HepG2 (cell line): ENCODE measurements around the gene HOXA10. TPM values are rescaled to one million over a fixed set of nuclear protein-coding genes. Genes with fewer than 3 reads are reported as not detected.

Experiments used
- ATAC-seq: fragments of 200-7000 bp; cut with Tn5 transposase; 3 replicates; pipeline ENCODE4 v1.9.1; 2020; ENCODE audit warnings: mild to moderate bottlenecking, moderate library complexity
- BruUV-seq: library from RNA; stranded (reverse); fragments of 400-500 nt; replicated peaks from 2 replicates; lab custom pipeline; 2021; lab: Mats Ljungman, UMichigan
- CTCF ChIA-PET: fragments of 300-600 bp; formaldehyde crosslinking; extraction: SDS; loops from one replicate; lab custom pipeline; 2021; ENCODE audit warnings: low total read pairs, inconsistent platforms, low intra/inter-chr PET ratio; lab: Yijun Ruan, JAX
- POLR2A ChIA-PET: fragments of 350-600 bp; sonication (Branson Sonifier 250); formaldehyde crosslinking; loops from one replicate; lab custom pipeline; 2020; ENCODE audit warnings: antibody characterized with exemption, inconsistent platforms; lab: Yijun Ruan, JAX
- DNase-seq: peaks from one replicate; pipeline ENCODE4 v3.0.0-alpha.2; 2015; ENCODE audit warnings: low spot score
- FAIRE-seq: peaks from 3 replicates; lab custom pipeline; 2011; peaks lifted over from hg19 to GRCh38; lab: Jason Lieb, UNC
- H2AFZ ChIP-seq: one replicate; pipeline ENCODE4 v1.6.1; 2011; ENCODE audit warnings: low read length, inconsistent platforms
- H3K27ac ChIP-seq: fragments of 300-600 bp; 3 replicates; pipeline ENCODE4 v1.8.0; 2011; ENCODE audit warnings: mixed run types, mild to moderate bottlenecking, mixed read lengths, low read length, inconsistent platforms; ENCODE audit not compliant: insufficient read depth; ENCODE audit errors: extremely low read length
- H3K27me3 ChIP-seq, 2 experiments: fragments of 200-600 bp in 1 of 2; 2 replicates in 1 of 2; 3 replicates in 1 of 2; pipeline versions ENCODE4 v1.6.0 to v1.8.0; 2011; ENCODE audit warnings: low read length in 2 of 2, mild to moderate bottlenecking in 2 of 2, moderate library complexity in 2 of 2, inconsistent platforms in 1 of 2; ENCODE audit not compliant: insufficient read depth in 2 of 2, control insufficient read depth in 1 of 2
- H3K36me3 ChIP-seq, 2 experiments: fragments of 200-600 bp in 1 of 2; replicated peaks in 1 of 2; 2 replicates in 1 of 2; 3 replicates in 1 of 2; pipeline versions ENCODE4 v1.5.1 to v1.8.0; 2011; ENCODE audit warnings: low read length in 2 of 2, inconsistent platforms in 1 of 2; ENCODE audit not compliant: insufficient read depth in 2 of 2, control insufficient read depth in 1 of 2
- H3K4me1 ChIP-seq: 2 replicates; pipeline ENCODE4 v1.5.1; 2012; ENCODE audit warnings: low read length, inconsistent platforms; ENCODE audit not compliant: insufficient read depth
- H3K4me2 ChIP-seq: 2 replicates; pipeline ENCODE4 v1.6.0; 2011; ENCODE audit warnings: low read depth, low read length, inconsistent platforms
- H3K4me3 ChIP-seq, 3 experiments: fragments of 200-600 bp in 1 of 3; sonication (generic), shearing (Covaris generic) in 1 of 3; replicated peaks in 1 of 3; 2 replicates each; pipeline ENCODE4 v1.5.1; 2011 to 2016; ENCODE audit warnings: low read length in 3 of 3, inconsistent platforms in 2 of 3, low read depth in 2 of 3, mild to moderate bottlenecking in 2 of 3, control low read depth in 1 of 3, mixed read lengths in 1 of 3; ENCODE audit not compliant: insufficient read depth in 1 of 3
- H3K79me2 ChIP-seq: one replicate; pipeline ENCODE4 v1.6.1; 2011; ENCODE audit warnings: low read length, inconsistent platforms; ENCODE audit not compliant: insufficient read depth
- H3K9ac ChIP-seq: 2 replicates; pipeline ENCODE4 v1.6.0; 2011; ENCODE audit warnings: mild to moderate bottlenecking, low read depth, low read length, inconsistent platforms; ENCODE audit not compliant: insufficient read depth
- H3K9me3 ChIP-seq: 2 replicates; pipeline ENCODE4 v1.5.1; 2012; ENCODE audit warnings: mild to moderate bottlenecking, low read length
- H4K20me1 ChIP-seq: 2 replicates; pipeline ENCODE4 v1.6.0; 2011; ENCODE audit warnings: inconsistent platforms, mild to moderate bottlenecking, low read length, moderate library complexity; ENCODE audit not compliant: insufficient read depth
- ATM ChIP-seq: fragments of 450-650 bp; IDR thresholded peaks from 2 replicates; pipeline ENCODE4 v1.7.1; 2017; ENCODE audit warnings: mild to moderate bottlenecking, borderline replicate concordance
- HDAC6 ChIP-seq: fragments of 200-600 bp; sonication (generic); IDR thresholded peaks from 2 replicates; pipeline ENCODE4 v1.7.0; 2017; ENCODE audit warnings: mild to moderate bottlenecking, antibody characterized with exemption, low read length, low read depth
- TAF15 ChIP-seq: fragments of 200-400 bp; formaldehyde crosslinking; IDR thresholded peaks from one replicate; pipeline ENCODE4 v1.6.1; 2018; ENCODE audit warnings: mild to moderate bottlenecking, low read depth, low read length; ENCODE audit not compliant: poor library complexity, severe bottlenecking
- ZFP62 ChIP-seq: sonication (generic); formaldehyde crosslinking; IDR thresholded peaks from 2 replicates; pipeline ENCODE4 v1.4.0; 2020; ENCODE audit warnings: missing genetic modification reagents
- ZFP90 ChIP-seq: sonication (generic); formaldehyde crosslinking; IDR thresholded peaks from 2 replicates; pipeline ENCODE4 v1.8.0; 2022; ENCODE audit warnings: missing genetic modification reagents, mild to moderate bottlenecking, inconsistent platforms, borderline replicate concordance
- ZKSCAN5 ChIP-seq: sonication (generic); formaldehyde crosslinking; IDR thresholded peaks from 2 replicates; pipeline ENCODE4 v1.5.1; 2020; ENCODE audit warnings: mild to moderate bottlenecking, missing genetic modification reagents
- ZNF205 ChIP-seq: IDR thresholded peaks from 2 replicates; pipeline ENCODE4 v1.6.1; 2018; ENCODE audit warnings: missing biosample characterization, missing genetic modification reagents
- ZNF333 ChIP-seq: sonication (generic); formaldehyde crosslinking; IDR thresholded peaks from 2 replicates; pipeline ENCODE4 v1.4.0; 2020; ENCODE audit warnings: mild to moderate bottlenecking, missing genetic modification reagents, borderline replicate concordance
- ZNF33B ChIP-seq: sonication (generic); formaldehyde crosslinking; IDR thresholded peaks from 2 replicates; pipeline ENCODE4 v1.5.1; 2020; ENCODE audit warnings: mild to moderate bottlenecking, missing genetic modification reagents
- ZNF644 ChIP-seq: IDR thresholded peaks from 2 replicates; pipeline ENCODE4 v1.6.1; 2016; ENCODE audit warnings: low read depth
- ZNF816 ChIP-seq: sonication (generic); formaldehyde crosslinking; IDR thresholded peaks from 2 replicates; pipeline ENCODE4 v1.8.0; 2022; ENCODE audit warnings: missing genetic modification reagents, mild to moderate bottlenecking, borderline replicate concordance
- WGBS: methylation state at CpG from one replicate; pipeline ENCODE4 v1.1.6; 2017; ENCODE audit warnings: low lambda C conversion rate; 5-methylcytosine and 5-hydroxymethylcytosine counted together
- in situ Hi-C: cut with HindIII; loops from 2 replicates; pipeline ENCODE4 v1.10.0; 2017; ENCODE audit warnings: low pct_unique_long_range_greater_than_20kb; ENCODE audit not compliant: extremely low pct_ligation_motif_present
- intact Hi-C: fragments of 100-400 bp; cut with micrococcal nuclease; formaldehyde crosslinking; loops from one replicate; pipeline ENCODE4 v1.10.0; 2022; ENCODE audit not compliant: unreplicated experiment
- polyA plus RNA-seq, 8 experiments: library from polyadenylated mRNA; depleted of rRNA in 3 of 8; stranded (reverse) in 7 of 8; unstranded in 1 of 8; fragments of >200 nt; fragmentation: Illumina TruSeq in 4 of 8; extraction: Trizol in 4 of 8; gene quantifications; 2 replicates each; pipeline versions ENCODE4 v1.2.1 to v1.2.3, GENCODE V29; 2011 to 2016; ENCODE audit warnings: low read depth in 4 of 8, missing spikeins in 1 of 8, mixed read lengths in 1 of 8; ENCODE audit not compliant: insufficient read depth in 1 of 8
- total RNA-seq, 5 experiments: library from RNA; depleted of rRNA; stranded (reverse); fragments of >200 nt; fragmentation: Illumina TruSeq; extraction: Trizol; gene quantifications; 2 replicates each; pipeline ENCODE4 v1.2.3, GENCODE V29; 2016; ENCODE audit warnings: low read depth in 1 of 5
- TF ChIP-seq, protein P1 (sequence below): sonication (generic); formaldehyde crosslinking; conservative IDR thresholded peaks from 2 replicates; pipeline ENCODE4 v1.4.0; 2020; ENCODE audit warnings: missing genetic modification reagents
- TF ChIP-seq, protein P2 (sequence below): sonication (generic); formaldehyde crosslinking; IDR thresholded peaks from 2 replicates; pipeline ENCODE4 v1.4.0; 2020; ENCODE audit warnings: mild to moderate bottlenecking, missing genetic modification reagents
- TF ChIP-seq, protein P3 (sequence below): sonication (generic); formaldehyde crosslinking; IDR thresholded peaks from 2 replicates; pipeline ENCODE4 v1.4.0; 2020; ENCODE audit warnings: missing genetic modification reagents
- TF ChIP-seq, protein P4 (sequence below): sonication (generic); formaldehyde crosslinking; conservative IDR thresholded peaks from 2 replicates; pipeline ENCODE4 v1.4.0; 2020; ENCODE audit warnings: missing genetic modification reagents
- TF ChIP-seq, protein P5 (sequence below): sonication (generic); formaldehyde crosslinking; IDR thresholded peaks from 2 replicates; pipeline ENCODE4 v1.8.0; 2022; ENCODE audit warnings: mild to moderate bottlenecking, missing genetic modification reagents, moderate library complexity
- TF ChIP-seq, protein P6 (sequence below): IDR thresholded peaks from 2 replicates; pipeline ENCODE4 v1.6.1; 2016; ENCODE audit warnings: low read depth, borderline replicate concordance

Gene HOXA10
- total and polyA plus RNA-seq, 2 of the 13 experiments (the other 11 are each of a cell fraction or from before 2014, with no cell fraction given): not detected

DNA sequence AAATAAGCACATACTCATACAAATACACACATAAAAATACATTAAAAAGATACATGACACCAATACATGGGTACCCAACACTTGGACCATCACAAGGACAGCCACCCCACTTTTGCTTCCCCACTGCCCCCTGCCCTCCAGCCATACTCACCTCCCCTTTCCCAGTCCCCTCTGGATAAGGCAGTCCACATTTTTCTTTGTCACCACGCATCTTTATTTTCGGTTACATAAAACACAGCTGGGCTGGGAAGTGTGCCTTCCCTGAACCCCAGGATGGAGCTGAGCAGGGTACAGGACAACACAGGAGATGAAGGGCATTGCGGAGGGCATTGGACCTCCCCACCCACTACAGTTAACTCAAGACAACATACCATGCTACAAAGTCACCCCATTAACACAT lies 20.6 kb downstream of the HOXA10 start:
- Histone ChIP-seq H2AFZ (no peak overlapping the region), H3K4me2 (no peak overlapping the region), H3K9me3 (no peaks in the 10 kb centered on the region), H3K79me2 (peaks cover 5% of the 10 kb centered on the region), H3K4me3 (no peak overlapping the region), H3K4me1 (peaks cover 46% of the 10 kb centered on the region), H3K36me3 (no peaks in the 10 kb centered on the region), H3K27ac (no peak overlapping the region), H3K9ac (no peak overlapping the region), H3K27me3 (peaks cover 6 to 61% of the 10 kb centered on the region in 2 experiments), H4K20me1 (no peaks in the 10 kb centered on the region)
- BruUV-seq: no TSS peak
- CTCF ChIA-PET: no interaction called here
- POLR2A ChIA-PET: no interaction called here
- no peak for FAIRE-seq
- WGBS: 82% methylated on average over 3 of the region's 3 CpGs
- in situ Hi-C loops (loop anchor here (25.0 kb wide), 1 partner anchor 1066 kb away; no protein-coding TSS in a partner anchor), intact Hi-C loops (no loop called here)
- no peak for DNase-seq
- no peak for ATAC-seq
- TF ChIP-seq ZKSCAN5 (CRISPR knock-in tag) (no peak), ZNF333 (no peak), ZFP90 (CRISPR knock-in tag) (no peak), ZNF816 (CRISPR knock-in tag) (no peak), HDAC6 (no peak), TAF15 (no peak), ZNF644 (CRISPR knock-in tag) (no peak), ZFP62 (CRISPR knock-in tag) (no peak), ATM (no peak), ZNF205 (CRISPR knock-in tag) (no peak), ZNF33B (CRISPR knock-in tag) (no peak)
- TF ChIP-seq, protein P1, sequence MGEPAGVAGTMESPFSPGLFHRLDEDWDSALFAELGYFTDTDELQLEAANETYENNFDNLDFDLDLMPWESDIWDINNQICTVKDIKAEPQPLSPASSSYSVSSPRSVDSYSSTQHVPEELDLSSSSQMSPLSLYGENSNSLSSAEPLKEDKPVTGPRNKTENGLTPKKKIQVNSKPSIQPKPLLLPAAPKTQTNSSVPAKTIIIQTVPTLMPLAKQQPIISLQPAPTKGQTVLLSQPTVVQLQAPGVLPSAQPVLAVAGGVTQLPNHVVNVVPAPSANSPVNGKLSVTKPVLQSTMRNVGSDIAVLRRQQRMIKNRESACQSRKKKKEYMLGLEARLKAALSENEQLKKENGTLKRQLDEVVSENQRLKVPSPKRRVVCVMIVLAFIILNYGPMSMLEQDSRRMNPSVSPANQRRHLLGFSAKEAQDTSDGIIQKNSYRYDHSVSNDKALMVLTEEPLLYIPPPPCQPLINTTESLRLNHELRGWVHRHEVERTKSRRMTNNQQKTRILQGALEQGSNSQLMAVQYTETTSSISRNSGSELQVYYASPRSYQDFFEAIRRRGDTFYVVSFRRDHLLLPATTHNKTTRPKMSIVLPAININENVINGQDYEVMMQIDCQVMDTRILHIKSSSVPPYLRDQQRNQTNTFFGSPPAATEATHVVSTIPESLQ (CRISPR knock-in tag): no peak
- TF ChIP-seq, protein P2, sequence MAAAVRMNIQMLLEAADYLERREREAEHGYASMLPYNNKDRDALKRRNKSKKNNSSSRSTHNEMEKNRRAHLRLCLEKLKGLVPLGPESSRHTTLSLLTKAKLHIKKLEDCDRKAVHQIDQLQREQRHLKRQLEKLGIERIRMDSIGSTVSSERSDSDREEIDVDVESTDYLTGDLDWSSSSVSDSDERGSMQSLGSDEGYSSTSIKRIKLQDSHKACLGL (CRISPR knock-in tag): no peak
- TF ChIP-seq, protein P3, sequence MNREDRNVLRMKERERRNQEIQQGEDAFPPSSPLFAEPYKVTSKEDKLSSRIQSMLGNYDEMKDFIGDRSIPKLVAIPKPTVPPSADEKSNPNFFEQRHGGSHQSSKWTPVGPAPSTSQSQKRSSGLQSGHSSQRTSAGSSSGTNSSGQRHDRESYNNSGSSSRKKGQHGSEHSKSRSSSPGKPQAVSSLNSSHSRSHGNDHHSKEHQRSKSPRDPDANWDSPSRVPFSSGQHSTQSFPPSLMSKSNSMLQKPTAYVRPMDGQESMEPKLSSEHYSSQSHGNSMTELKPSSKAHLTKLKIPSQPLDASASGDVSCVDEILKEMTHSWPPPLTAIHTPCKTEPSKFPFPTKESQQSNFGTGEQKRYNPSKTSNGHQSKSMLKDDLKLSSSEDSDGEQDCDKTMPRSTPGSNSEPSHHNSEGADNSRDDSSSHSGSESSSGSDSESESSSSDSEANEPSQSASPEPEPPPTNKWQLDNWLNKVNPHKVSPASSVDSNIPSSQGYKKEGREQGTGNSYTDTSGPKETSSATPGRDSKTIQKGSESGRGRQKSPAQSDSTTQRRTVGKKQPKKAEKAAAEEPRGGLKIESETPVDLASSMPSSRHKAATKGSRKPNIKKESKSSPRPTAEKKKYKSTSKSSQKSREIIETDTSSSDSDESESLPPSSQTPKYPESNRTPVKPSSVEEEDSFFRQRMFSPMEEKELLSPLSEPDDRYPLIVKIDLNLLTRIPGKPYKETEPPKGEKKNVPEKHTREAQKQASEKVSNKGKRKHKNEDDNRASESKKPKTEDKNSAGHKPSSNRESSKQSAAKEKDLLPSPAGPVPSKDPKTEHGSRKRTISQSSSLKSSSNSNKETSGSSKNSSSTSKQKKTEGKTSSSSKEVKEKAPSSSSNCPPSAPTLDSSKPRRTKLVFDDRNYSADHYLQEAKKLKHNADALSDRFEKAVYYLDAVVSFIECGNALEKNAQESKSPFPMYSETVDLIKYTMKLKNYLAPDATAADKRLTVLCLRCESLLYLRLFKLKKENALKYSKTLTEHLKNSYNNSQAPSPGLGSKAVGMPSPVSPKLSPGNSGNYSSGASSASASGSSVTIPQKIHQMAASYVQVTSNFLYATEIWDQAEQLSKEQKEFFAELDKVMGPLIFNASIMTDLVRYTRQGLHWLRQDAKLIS (CRISPR knock-in tag): no peak
- TF ChIP-seq, protein P4, sequence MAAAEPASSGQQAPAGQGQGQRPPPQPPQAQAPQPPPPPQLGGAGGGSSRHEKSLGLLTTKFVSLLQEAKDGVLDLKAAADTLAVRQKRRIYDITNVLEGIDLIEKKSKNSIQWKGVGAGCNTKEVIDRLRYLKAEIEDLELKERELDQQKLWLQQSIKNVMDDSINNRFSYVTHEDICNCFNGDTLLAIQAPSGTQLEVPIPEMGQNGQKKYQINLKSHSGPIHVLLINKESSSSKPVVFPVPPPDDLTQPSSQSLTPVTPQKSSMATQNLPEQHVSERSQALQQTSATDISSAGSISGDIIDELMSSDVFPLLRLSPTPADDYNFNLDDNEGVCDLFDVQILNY (CRISPR knock-in tag): no peak
- TF ChIP-seq, protein P5, sequence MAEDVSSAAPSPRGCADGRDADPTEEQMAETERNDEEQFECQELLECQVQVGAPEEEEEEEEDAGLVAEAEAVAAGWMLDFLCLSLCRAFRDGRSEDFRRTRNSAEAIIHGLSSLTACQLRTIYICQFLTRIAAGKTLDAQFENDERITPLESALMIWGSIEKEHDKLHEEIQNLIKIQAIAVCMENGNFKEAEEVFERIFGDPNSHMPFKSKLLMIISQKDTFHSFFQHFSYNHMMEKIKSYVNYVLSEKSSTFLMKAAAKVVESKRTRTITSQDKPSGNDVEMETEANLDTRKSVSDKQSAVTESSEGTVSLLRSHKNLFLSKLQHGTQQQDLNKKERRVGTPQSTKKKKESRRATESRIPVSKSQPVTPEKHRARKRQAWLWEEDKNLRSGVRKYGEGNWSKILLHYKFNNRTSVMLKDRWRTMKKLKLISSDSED: no peak
- TF ChIP-seq, protein P6, sequence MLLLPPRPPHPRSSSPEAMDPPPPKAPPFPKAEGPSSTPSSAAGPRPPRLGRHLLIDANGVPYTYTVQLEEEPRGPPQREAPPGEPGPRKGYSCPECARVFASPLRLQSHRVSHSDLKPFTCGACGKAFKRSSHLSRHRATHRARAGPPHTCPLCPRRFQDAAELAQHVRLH (CRISPR knock-in tag): no peak
